Measurements from ENCODE around the gene ORMDL1.
"Not testable (repeated sequence)": the region's sequence is repeated elsewhere in the genome, so short reads cannot be mapped to it uniquely, and the experiment has no call there.

Gene ORMDL1

GRCh38 chr2:189772212-189772611, 11.9 kb downstream of the ORMDL1 start:
- no peak for DNase-seq (ENCODE audit: low read depth in 4 of 4, low spot score in 1 of 4)

DNA sequence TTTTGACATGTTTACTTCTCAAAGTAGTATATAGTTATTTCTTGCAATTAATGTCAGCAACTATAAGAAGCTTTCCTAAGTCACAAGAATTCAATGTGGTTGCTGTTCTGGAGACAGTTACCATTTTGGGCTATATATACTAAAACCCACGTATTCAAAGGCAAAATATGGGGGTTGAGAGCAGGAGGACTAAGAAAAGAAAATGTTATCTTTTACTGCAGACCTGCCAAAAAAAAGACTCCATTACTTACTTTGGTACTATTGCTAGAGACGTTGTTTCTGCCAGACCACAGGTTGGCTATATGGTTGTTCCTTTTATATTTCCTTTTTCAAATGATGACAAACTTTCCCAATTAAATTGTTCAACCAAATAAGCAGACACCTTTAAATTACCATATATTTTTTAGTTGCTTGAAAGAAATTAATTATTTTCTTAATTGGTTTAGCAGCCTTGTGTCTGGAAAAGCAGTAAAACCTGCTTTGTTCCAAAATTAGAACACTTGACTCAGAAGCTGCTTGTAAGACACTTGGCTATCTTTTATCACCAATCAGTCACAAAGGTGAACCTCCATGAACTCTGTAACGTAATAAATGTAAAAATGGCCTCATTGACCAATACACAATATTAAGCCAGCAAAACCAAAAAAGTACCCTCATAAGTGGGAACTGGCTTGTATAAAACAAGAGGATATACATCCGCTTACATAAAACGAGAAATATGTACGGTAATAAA, 13.4 kb downstream of the ORMDL1 start:
- no peak for DNase-seq (ENCODE audit: low read depth in 4 of 4, low spot score in 1 of 4)

DNA sequence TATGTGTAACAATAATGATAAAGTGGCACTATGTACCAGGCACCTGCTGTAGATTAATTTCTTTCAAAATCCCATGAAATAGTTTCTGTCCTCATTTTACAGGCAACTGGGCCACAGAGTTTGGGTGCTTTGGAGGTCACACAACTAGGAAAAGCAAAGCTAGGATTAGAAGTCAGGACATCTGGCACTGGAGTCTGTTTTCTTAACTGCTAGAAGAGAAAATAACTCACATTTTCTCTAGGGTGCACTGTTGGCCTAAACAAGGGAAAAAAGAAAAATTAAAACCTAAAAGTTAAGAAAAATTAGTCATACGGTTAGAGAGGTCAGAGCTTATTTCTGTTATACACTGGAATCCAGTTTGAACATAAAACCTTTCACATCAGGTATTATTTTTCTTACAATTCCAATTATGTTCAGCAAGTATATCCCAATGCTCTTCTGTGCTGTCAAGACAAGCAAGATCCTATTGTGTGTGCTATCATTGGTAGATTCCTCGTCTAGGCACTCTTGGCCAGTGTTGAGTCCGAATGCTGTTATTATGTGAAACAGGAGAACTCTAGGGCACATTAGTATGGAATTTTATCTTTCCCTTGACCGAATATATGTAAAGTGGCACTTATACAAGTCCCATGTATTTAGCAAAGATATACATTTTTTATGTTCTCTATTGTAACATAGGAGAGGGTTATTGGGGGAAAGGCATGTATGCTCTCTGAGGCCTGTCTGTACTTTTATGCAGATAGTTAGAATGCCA, 20.1 kb downstream of the ORMDL1 start:
- DNase-seq (ENCODE audit: low read depth in 4 of 4, low spot score in 1 of 4): no peak

GRCh38 chr2:189762551-189763298, 21.4 kb downstream of the ORMDL1 start, which contains the start of gene OSGEPL1:
OSGEPL1 (minus strand) TSS chr2:189762792; CDS start chr2:189761640, 1,152 bp downstream.
- DNase-seq (ENCODE audit: low read depth in 4 of 4, low spot score in 1 of 4): peak; percentile 76 to 93 (median 88)

DNA sequence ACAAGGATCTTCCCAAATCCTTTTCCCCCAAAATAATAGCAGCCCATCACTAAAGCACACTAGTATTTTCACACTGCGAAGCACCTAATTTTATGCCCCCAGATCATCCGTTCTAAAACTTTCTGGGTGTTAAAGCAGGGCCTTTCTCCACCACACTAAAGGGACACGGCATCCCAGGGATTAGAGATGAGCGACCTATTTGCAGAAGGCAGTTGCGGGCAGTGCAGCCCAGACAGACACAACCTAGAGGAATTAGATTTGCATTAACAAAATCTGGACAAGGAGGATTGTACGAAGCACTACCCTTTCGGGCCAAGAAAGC, 21.9 kb downstream of the ORMDL1 start:
- DNase-seq (ENCODE audit: low read depth in 4 of 4, low spot score in 1 of 4): no peak

- DNase-seq (ENCODE audit: low read depth in 4 of 4, low spot score in 1 of 4): not testable (repeated sequence)
These were observed 24.0 kb downstream of the ORMDL1 start for GRCh38 chr2:189760154-189760553.

DNA sequence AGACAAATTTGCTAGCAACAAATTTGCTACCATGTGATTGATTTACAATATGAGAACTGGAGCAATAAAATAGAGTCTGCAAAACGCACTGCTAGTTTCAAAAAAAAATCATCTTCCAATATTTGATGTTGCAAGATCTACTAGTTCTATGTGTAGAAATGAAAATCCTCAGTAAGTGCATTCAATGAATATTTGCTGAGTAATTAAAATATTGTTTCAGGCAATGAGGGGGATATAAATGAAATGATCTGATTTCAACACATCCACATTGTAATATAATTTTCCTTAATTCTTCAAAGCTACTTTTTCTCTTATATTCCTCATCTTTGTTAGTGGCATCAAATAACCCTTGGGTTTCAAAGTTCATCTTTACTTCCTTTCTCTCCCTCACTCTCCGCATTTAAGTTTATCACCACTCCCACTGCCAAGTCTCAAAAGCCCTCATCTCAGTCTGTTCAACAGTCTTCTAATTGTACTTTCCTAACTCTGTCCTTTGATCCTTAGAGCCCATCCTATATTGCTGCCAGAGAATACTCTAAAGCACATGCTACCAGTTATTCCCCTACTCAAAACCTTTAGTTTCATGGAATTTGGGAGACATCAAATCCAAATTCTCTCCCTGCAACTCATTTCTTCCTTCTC, 27.7 kb downstream of the ORMDL1 start:
- no peak for DNase-seq (ENCODE audit: low read depth in 4 of 4, low spot score in 1 of 4)

DNA sequence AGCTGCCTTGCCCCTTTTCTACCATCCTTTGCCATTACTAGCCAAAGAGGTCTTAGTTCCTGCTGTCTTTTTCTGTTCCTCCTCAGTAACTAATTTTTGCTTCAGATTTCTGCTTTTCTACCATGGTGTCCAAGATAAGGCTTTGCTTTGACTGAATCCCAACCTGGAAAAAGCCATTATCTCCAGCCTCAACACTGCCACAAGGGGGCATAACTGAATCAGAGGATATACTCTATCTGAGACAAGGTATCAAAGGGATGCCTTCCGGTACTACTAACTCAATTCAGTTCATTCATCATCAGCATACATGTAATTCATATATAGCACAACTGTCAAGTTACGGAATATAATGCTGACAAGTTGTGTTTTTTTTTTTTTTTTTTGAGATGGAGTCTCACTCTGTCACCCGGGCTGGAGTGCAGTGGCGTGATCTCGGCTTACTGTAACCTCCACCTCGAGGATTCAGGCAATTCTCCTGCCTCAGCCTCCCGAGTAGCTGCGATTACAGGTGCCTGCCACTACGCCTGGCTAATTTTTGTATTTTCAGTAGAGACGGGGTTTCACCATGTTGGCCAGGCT, 33.0 kb downstream of the ORMDL1 start:
- peak in 1 of 4 experiments; percentile 8 for DNase-seq (ENCODE audit: low read depth in 4 of 4, low spot score in 1 of 4)

GRCh38 chr2:189729430-189729829, 54.7 kb downstream of the ORMDL1 start:
- DNase-seq (ENCODE audit: low read depth in 4 of 4, low spot score in 1 of 4): no peak

GRCh38 chr2:189726849-189727248, 57.3 kb downstream of the ORMDL1 start:
- DNase-seq (ENCODE audit: low read depth in 4 of 4, low spot score in 1 of 4): no peak

DNA sequence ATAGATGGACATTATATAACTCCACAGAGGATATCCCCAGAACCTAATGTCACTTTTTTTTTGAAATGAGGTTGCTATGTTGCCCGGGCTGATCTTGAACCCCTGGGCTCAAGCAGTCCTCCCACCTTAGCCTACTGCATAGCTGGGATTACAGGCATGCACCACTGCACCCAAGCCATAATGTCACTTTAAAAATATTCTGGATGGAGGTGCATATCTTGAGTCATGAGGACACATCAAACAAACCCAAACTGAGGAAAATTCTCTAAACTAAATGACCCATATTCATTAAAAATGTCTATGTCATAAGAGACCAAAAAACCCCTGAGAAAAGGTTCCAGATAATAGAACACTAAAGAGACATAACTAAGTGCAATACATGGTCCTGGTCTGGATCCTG, 57.9 kb downstream of the ORMDL1 start:
- no peak for DNase-seq (ENCODE audit: low read depth in 4 of 4, low spot score in 1 of 4)

DNA sequence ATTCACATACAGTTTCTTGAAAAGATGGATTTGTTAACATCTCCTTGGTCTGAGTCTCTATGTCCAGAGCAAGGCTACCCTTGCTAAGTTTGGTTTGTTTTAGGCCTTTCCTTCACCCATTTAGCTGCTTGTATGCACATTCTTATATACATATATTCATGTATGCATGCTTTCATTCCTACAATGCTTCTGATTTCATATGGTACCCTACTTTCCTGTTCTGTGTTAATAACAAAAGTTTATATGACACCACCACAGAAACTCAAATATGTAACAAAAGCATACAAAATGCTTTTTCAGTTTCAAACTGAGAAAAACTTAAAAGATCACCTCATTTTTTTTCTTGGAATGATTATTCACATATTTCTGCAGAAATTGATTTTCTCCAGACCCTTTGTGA, 60.9 kb downstream of the ORMDL1 start:
- no peak for DNase-seq (ENCODE audit: low read depth in 4 of 4, low spot score in 1 of 4)

Data from stimulated activated CD4-positive, alpha-beta T cell treated with anti-CD3 and anti-CD28 coated beads, Interleukin-1b, Interleukin-23, amount 100 ng/mL, for 24 hours (primary cell).